Parietal lobe (tissue), 1 donor: ENCODE results near the gene RBMXL2. TPM values are rescaled to one million over a fixed set of nuclear protein-coding genes. Genes with fewer than 3 reads are reported as not detected.

Experiments
- total RNA-seq: library from RNA; depleted of rRNA; stranded (reverse); fragments of >200 nt; gene quantifications from one replicate; pipeline ENCODE4 v1.2.3, GENCODE V29; 2014

RBMXL2 gene
- total RNA-seq: 0.31 TPM

GRCh38 chr11:7088921-7089320, at the start of gene RBMXL2:
Gene RBMXL2, plus strand, starts transcription at chr11:7088998. Its CDS starts 123 bp downstream, at chr11:7089121.

Other genes with a start within 250 kb of the RBMXL2 start
- gene OR10A5, start 243.3 kb upstream of the RBMXL2 start, total RNA-seq: not detected
- gene OR10A2, start 225.9 kb upstream of the RBMXL2 start, total RNA-seq: not detected
- gene OR10A4, start 212.4 kb upstream of the RBMXL2 start, total RNA-seq: not detected
- 2.2 TPM for gene OR2D2, start 196.5 kb upstream of the RBMXL2 start, total RNA-seq
- not detected for gene OR2D3, start 168.0 kb upstream of the RBMXL2 start, total RNA-seq
- gene ZNF215, start 162.6 kb upstream of the RBMXL2 start, total RNA-seq: 6.3 TPM
- 17.8 TPM for gene ZNF214, start 68.7 kb upstream of the RBMXL2 start, total RNA-seq
- 1.6 TPM for gene NLRP14, start 68.5 kb upstream of the RBMXL2 start, total RNA-seq
- 7.2 TPM for gene SYT9, start 162.9 kb downstream of the RBMXL2 start, total RNA-seq